HS-5 (cell line): ENCODE results near the gene CYB5RL.

ENCODE experiments used
- DNase-seq: peaks from one replicate; pipeline ENCODE4 v3.0.0-alpha.2; 2012; ENCODE audit warnings: low read depth

Gene CYB5RL

DNA sequence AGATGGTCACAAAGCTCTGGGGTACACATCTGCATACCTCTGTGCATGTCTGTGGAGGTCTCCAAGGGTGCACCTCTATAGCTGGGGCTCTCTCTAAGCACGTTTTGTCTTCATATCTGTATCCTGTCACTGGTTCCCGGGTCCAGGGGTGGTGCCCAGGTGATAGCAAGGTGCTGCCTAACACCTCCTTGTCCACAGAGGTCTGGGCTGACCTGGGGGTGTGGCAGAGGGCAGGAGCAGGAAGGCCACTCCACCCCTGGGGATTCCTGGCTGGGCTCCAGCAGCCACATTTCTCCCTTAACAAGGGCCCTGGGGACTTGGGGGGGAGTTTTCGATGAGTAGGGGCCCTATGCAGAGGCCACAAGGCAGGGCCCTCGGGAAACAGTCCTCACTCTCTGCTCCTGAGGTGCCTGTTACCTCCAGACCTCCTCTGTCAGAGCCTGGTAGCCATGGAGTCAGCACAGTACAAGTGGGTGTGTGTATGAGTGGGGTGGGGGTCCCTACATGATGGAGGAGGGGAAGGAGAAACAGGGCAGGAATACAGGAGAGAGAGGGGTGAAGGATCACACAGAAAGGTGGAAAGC lies 40.0 kb downstream of the CYB5RL start:
- DNase-seq, result no peak

DNA sequence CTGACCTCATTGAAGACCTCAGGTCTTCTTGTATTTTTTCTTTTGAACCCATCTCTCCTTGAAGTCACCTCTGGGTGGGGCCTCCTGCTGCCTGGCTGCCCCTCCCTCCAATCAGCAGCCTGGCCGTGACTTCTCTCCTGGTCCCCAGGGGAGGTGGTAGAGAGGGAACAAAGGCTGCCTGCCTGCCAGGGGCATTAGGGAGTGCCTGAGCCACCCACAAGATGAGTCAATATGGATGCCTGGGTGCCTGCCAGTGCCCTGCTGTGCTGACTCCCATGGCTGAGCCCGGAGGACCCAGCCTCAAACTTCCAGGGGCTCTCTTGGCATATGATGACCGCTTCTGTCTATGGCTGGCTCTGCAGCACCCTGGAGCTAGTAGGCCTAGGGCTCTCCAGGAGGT lies 41.8 kb downstream of the CYB5RL start:
- DNase-seq, result no peak

DNA sequence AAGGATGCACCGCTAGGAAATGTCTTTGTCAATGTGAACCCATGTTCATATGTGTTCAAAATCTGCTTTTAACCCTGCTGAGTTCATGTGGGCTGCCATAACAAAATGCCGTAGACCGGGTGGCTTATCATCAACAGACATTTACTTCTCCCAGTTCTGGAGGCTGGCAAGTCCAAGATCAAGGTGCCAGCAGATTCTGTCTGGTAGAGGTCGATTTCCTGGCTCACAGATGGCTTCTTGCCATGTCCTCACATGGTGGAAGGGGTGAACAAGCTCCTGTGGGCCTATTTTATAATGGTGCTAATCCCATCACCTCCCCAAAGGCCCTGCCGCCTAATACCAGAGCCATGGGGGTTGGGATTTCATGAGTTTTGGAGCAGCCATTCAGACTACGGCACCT lies 42.4 kb downstream of the CYB5RL start:
- DNase-seq, result no peak

DNA sequence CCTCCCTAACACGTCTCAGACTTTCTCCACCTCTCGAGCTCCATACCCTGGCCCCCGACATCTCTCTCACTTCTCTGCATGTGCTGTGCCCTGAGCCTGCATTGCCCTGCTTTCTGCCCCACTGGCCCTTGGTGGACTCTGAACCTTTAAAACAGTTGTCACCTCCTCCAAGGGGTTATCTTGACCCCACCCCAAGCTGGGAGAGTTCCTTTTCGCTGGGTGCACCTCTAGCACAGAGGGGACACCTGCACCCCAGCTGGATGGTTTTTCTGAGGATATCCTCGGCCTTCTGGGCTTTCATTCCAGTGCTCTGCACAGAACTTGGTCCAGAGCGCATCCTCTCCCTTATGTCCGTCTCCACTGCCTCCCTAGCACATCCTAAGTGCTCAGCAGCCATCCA lies 42.8 kb downstream of the CYB5RL start:
- no peak for DNase-seq

DNA sequence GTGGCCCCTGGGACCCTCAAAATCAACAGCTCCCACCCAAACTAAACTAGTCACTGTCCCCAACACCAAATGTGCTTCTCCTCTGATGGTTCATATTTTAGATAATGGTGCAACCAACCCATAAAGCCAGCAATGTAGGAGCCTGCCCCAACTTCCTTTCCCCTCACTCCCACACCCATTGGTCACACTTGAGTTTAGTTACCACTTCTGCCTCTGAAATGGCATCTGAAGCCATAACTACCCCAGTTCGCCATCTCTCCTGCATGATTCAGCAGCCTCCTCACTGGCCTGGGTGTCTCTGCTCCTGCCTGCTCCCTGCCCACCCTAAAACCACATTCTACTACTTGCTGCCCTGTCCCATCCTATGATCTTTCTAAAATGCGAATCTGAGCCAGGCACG lies 43.6 kb downstream of the CYB5RL start:
- no peak for DNase-seq

DNA sequence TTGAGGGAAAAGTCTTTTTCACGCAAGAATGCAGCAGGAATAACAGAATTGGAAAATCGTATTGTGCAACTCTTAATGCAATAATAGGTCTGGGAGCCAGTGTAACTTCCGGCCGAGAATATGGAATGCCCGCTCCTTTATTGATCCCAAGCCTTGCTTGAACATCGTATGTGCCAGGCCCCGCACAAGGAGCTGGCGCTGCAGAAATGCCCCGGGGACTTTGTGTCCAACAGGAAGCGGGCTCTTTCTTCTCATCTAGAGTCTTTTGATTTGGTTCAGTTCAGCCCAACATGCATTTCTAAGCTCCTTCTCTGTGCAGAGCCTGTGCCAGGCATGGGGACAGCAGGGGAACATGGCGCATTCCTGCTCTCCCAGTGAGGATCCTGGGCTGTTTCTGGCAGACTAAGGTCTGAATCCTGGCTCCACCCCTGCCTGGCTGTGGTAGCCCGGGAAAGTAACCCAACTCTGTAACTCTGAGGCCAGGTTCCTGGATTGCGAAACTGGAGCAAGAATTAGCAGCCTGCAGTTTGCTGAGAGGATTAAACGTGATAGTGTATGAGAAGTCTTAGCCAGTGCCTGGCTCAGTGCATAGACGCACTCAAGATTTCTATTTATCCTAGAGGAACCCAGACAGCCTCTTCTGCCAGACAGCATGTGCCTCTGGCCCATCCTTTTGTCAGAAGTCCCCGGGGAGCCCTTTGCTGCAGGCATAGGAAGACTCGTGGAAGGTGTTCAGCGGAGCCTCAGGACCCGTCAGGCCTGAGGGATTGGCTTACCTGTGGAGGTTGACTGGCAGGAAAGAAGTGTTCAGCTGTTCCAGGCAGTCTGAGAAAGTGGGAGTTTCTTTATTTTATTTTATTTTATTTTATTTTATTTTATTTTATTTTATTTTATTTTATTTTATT lies 46.0 kb downstream of the CYB5RL start:
- no peak for DNase-seq

DNA sequence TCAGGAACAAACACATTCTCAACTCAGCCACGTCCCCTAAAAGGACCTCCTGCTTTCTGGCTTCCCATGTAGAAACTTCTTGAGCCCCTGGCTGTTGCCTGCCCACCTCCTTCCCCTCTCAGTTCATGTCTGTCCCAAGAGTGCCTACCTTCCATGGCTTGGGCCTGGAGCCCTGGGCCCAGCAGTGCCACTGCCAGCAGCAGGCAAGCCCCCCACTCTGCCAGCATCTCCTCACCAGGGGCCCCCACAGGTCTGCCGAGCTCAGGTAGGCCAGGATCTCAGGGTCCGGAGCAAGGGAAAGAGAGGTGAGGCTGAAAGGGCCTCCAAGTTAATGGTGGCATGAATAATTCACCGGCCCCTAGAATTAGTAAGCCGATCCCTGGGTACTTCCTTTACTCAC lies 47.1 kb downstream of the CYB5RL start, which contains the start of gene CDCP2:
Gene CDCP2, minus strand, starts transcription at position 305 of the 400 bp plus-strand sequence. Its CDS starts 78 bp downstream, at position 227.
- no peak for DNase-seq

DNA sequence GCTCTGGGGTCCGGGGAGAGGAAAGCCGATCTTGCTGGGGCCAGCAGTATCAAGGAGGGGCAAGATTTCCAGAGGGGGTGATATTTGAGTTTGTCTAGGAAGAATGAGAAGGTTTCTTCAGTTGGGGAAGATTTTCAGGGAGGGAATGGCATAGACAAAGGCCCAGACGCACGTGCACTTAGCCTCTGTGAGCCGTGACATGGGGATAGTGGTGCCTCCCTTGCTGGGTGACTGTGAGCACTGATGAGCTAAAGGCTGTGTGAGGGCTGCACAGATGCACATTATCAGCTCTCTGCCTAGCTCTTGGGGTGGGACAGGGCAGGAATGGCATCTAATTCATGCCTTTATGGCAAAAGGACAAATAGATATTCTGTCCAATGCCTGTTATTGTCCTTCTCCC lies 48.8 kb downstream of the CYB5RL start:
- DNase-seq, result no peak
